CD4-positive, alpha-beta T cell treated with Interferon alpha-2 for 1 hour (primary cell): ENCODE data around the gene NMNAT2.
A peak's percentile ranks its signal among the peaks of the same experiment; 100 is the strongest.
"Not testable (repeated sequence)": the region's sequence is repeated elsewhere in the genome, so short reads cannot be mapped to it uniquely, and the experiment has no call there.

Experiments used
- DNase-seq, 2 donors: peaks; one replicate each; pipeline ENCODE4 v3.0.0-alpha.2; 2020 to 2022

NMNAT2 gene

DNA sequence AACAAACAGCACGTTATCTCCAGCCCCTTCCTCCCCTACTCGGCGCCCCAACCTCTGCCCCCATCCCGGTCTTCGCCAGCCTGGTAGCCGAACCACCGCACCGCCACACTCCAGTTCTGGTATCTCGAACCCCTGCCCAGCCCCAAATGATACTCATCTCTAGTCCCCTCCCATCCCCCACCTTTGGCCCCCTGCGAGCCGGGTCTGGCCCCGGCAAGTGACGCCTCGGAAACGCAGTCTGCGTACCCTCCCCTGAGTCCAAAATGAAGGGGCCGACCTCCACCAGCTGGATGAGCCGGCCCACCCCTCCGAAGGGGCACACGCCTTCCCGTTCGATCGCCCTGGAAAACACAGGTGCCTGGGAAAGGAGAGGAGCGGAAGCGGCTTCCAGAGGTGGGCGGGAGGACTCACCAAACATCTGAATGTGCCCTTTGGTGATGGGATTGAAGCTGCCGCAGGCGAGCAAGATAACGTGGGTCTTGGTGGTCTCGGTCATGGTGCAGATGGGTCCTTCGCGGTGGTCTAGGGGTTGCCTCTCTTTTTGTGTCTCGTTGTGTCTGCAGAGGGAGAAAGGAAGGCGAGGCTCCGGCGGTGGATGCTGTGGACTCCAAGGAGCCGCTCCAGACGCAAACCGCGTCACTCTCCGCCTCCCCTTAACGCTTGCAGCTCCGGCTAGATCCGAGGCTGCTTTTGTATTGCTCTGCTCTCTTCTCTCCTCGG is at the start of gene NMNAT2:
NMNAT2 (minus strand) TSS at position 609 of the 720 bp plus-strand sequence; CDS start at position 496, 113 bp downstream.
- no peak for DNase-seq

DNA sequence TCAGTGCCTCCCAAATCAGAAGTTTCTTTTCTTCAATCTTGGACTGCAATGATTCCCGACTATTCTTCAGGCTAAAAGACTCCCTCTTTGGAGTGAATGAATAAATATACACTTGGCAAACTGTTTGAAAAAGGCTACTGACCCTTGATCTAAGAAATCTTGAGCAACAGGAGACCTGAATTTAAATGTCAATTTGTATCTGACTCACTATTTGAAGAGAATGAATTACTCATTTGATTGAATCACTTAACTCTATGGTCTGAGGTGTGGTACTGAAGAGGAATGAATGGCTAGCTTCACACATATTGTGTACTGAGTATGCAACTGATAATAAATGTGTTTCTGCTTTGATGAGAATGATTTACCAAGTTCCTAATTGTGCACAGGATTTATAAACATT is 49.5 kb upstream of the NMNAT2 start:
- no peak for DNase-seq

DNA sequence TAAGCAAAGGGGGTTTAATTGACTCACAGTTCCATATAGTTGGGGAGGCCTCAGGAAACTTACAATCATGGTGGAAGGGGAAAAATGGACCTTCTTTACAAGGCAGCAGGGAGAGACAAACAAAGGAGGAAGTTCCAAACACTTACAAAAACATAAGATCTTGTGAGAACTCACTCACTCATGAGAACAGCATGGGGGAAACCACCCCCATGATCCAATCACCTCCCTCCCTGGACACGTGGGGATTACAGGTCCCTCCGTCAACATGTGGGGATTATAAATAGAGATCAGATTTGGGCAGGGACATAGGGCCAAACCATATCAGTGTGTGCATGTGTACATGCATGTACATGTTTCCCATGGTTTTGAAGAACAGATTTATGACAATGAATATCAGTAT is 48.6 kb upstream of the NMNAT2 start:
- peak in 1 of 2 donors; percentile 9 for DNase-seq

- DNase-seq, result no peak
Observed at GRCh38 chr1:183463566-183463965, 45.4 kb upstream of the NMNAT2 start.

GRCh38 chr1:183461350-183461749 is 43.2 kb upstream of the NMNAT2 start:
- peak in 1 of 2 donors; percentile 23 for DNase-seq

GRCh38 chr1:183460596-183460995 is 42.4 kb upstream of the NMNAT2 start:
- DNase-seq, result no peak

- no peak for DNase-seq
Observed at GRCh38 chr1:183457449-183457848, 39.3 kb upstream of the NMNAT2 start.

DNA sequence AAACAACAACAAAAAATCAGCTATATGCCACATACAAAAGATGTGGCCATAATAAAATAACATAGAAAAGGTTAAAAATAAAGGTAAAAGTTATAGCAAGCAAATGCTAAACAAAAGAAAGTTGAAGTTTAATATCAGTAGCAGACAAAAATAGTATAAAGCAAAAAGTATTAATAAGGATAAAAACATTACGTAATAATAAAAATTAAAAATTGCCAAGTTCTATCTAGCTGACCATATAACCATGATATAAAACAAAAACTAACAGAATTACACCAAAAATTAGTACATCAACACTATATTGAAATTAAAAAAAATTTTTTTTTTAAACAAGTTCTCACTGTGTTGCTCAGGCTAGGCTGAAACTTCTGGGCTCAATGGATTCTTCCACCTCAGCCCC is 38.6 kb upstream of the NMNAT2 start:
- DNase-seq, result no peak

GRCh38 chr1:183454377-183454776 is 36.2 kb upstream of the NMNAT2 start:
- no peak for DNase-seq

- DNase-seq, result no peak
Observed at GRCh38 chr1:183450093-183450492, 31.9 kb upstream of the NMNAT2 start.

- no peak for DNase-seq
Observed at GRCh38 chr1:183449223-183449770, 31.1 kb upstream of the NMNAT2 start.

DNA sequence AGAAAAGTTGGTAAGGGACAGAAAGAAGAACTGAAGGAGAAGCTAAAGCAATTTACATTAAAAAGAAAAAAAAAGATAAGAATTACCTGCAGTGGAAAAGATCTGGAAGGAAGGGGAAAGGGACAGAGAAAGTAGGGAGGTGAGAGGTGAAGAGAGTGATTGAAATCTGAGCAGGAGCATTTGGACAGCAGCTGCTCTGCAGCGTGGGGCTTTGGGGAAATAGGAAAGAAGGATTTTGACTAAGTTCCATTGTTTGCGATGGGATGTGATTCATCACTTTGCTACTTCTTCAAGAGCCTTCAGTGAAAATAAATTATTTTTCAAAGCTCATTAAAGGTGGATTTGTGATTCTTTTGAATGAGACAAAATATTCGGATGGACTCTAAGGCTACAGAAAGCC is 26.1 kb upstream of the NMNAT2 start:
- no peak for DNase-seq

DNA sequence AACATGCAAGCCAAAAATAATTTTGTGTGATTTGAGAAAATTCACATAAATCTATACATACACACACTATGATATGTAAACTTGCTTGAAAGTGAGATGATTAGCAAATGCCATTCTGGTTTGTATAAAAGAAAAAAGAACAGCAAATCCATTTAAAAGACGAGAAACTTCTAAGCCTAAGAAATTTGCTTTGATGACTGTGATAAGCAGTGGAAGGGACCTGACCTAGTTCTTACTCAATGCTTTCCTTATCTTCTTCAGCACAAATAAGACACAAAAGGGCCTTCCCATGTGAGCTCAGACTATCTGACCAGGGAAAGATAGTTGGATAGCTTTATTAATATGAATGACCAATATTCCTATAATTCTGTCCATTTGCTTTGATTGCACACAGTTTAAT is 25.3 kb upstream of the NMNAT2 start:
- DNase-seq, result no peak

- DNase-seq, result no peak
Observed at GRCh38 chr1:183443011-183443410, 24.8 kb upstream of the NMNAT2 start.

DNA sequence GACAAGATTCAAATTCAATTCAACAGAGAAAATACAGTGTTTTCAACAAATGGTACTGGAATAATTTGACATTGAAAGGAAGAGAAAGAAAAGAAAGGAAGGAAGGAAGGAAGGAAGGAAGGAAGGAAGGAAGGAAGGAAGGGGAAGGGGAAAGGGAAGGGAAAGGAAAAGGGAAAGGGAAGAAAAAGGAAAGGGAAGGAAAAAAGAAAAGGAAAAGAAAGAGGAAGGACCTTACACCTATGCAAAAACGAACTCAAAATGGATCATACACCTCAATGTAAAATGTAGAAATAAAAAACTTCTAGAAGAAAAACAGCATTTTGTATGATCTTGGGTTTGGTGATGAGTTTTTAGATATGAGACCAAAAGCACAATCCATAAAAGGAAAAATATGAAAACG is 19.9 kb upstream of the NMNAT2 start:
- no peak for DNase-seq

DNA sequence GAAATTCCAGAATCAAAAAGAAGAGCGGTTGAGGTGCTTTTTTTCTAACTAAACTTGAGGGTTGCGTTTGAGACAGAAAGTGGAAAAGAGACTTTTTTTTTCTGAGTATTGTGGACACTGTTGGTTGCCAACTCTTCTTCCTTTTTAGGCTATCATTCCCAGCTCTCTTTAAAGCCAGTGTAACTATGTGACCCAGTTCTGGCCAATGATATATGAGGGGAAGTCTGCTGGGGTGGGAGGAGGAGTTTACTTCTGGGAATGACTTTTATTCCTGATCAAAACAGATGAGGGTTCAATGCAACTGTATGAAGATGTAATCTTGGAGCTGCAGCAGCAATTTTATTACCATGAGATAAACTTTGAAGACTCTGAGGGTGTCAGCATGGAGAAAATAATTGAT is 17.3 kb upstream of the NMNAT2 start:
- no peak for DNase-seq

DNA sequence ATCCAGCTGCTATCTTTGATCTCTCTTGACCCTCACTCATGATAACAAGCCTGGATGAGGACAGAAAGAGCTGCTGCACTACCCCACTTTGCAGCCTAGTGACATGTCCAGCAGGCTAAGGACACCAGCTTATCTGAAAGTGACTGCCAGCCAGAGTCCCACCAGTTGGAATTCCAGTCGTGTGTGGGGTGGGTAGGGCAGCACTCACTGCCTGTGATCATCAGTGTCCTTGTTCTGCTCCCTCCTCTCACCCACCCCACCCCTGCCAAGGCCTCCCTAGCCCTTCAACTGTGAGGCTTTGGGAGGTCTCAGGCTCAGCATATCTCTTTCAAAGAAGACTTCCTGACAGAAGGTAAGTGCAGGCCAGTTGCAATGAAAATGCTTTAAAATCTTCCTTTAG is 15.5 kb upstream of the NMNAT2 start:
- DNase-seq, result no peak

DNA sequence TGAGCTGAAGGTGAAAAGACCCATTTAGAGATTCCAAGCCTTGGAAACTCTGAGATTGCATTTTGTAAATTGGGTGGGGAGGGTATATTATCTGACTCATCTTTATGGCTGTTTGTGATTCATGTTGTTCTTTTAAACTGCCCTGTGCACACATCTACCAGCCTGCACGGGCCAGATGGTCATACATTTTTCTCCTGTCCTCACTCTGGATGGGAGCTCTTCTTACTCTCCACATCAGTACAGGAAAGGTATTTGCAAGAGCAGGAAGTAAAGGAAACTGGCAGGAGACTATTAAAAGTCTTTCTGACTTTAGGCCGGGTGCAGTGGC is 14.3 kb upstream of the NMNAT2 start:
- DNase-seq, result no peak

DNA sequence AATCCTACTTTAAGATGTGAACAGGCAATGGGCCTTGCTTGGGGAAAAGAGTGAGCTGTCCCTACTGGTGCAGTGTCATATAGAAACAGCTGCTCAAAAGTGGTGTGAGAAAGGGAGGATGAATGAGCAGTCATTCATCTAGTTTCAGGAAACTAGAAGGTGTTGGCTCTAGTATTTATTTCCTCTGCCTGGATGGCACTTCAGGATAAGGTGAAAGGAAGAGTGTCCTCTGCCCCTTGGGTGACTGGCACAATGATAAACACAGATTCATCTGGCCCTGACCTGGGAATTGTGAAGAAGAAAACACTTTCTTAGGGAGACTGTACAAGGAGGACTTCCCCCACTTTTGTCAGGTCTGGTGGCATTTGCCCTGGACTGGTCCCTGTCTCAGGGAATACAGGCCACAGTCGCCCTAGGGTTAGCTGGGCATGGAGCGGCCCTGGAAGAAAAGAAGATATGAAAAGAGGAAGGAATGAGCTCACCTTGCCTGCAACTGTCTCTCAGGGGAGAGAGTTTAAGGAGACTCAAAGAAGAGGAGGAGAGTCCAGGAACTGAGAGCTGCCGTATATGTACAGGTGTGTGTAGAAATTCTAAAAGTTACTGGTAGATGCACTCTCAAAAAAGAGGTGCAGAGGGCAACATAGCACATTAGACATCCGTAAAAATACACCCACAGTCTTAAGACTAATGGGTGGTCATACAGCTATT is 13.8 kb upstream of the NMNAT2 start:
- DNase-seq, result no peak

- DNase-seq, result not testable (repeated sequence)
Observed at GRCh38 chr1:183427591-183427990, 9.4 kb upstream of the NMNAT2 start.

DNA sequence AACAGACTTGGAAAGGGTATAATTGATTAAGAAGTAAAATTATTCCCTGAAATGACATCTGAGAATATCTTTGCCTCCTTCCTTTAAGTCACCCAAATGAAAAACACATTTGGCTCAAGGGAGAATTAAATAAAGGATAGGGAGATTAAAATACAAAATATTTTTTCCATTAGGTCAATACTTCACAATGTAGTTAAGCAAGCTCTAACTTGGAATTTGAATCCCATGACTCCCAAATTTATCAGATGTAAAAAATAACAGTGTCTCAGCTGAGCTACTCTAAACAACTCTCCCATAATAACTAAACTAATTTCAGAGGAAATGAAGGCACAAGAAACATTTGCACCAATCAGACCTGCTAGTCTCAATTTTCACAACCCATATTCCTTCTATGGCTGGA is 6.5 kb upstream of the NMNAT2 start:
- no peak for DNase-seq

- DNase-seq, result no peak
Observed at GRCh38 chr1:183423541-183423940, 5.4 kb upstream of the NMNAT2 start.

GRCh38 chr1:183419399-183419798 is 1.2 kb upstream of the NMNAT2 start:
- DNase-seq, result no peak

DNA sequence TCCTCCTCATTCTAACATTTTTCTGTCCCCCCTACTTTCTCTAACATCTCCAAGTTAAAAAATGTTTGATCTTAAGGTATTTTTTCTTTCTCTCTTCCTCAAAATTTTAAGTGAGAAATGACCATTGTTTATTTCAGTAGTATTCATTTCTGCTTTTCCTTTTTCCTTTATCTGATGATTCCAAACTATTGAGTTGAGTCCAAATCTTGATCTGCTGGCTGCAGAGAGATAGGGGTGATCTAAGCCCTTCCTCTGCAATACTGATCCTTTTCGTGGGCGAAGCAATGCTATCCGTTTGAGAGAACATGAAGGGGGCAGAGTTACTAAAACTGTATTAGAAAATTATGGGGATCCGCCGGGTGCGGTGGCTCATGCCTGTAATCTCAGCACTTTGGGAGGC is 516 bp upstream of the NMNAT2 start:
- DNase-seq, result no peak
